ENCODE measurements around the gene DOK7. TPM values are rescaled to one million over a fixed set of nuclear protein-coding genes. Genes with fewer than 3 reads are reported as not detected.

The DOK7 gene
- total and polyA plus RNA-seq, 2 donors (not counting 3 experiments of a cell fraction or from before 2014, with no cell fraction given) = not detected

DNA sequence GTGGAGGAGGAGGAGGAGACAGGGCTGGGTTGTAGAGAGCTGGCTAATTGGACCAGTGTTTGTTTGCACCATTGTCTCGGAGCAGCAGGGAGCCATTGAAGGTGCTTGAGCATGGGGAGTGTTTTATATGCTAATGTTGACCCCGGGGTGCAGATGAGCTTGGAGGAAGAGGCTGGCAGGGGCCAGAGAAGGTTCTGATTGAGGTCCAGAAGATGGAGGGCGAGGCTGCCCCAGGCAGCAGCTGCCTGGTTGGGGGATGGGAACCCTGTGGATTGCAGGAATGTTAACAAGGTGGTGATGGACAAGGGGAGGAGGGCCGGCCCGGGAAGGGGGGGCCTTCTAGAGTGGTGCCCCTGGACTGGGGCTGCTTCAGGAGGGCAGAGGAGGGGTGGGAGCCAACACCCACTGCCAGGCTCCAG is 18.0 kb downstream of the DOK7 start:
- Histone ChIP-seq H3K27me3 (ENCODE audit: control insufficient read depth in 2 of 2, insufficient read depth in 2 of 2, low read length in 2 of 2) (peaks cover 2 to 14% of the 10 kb centered on the region in 2 experiments), H3K27ac (ENCODE audit: insufficient read depth, low read depth, low read length) (no peak overlapping the region), H3K4me1 (ENCODE audit: control insufficient read depth, extremely low read depth, insufficient read depth, low read length) (no peaks in the 10 kb centered on the region), H3K4me3 (replicated peaks in 1 of 3; ENCODE audit: insufficient read depth in 1 of 3, low read depth in 1 of 3, low read length in 3 of 3) (no peak overlapping the region), H3K9me3 (replicated peaks; ENCODE audit: control insufficient read depth, insufficient read depth, low read length) (no peaks in the 10 kb centered on the region), H3K4me2 (ENCODE audit: insufficient read depth, low read length) (no peak overlapping the region), H3K9me1 (replicated peaks; ENCODE audit: control insufficient read depth, extremely low read depth, insufficient read depth, low read length) (no peaks in the 10 kb centered on the region), H4K20me1 (replicated peaks; ENCODE audit: control insufficient read depth, extremely low read depth, insufficient read depth, low read length) (no peaks in the 10 kb centered on the region), H3K36me3 (ENCODE audit: control insufficient read depth in 2 of 2, extremely low read depth in 1 of 2, insufficient read depth in 2 of 2, low read length in 2 of 2) (no peaks in the 10 kb centered on the region), H2AFZ (ENCODE audit: low read depth, low read length) (no peak overlapping the region), H3K9ac (replicated peaks; ENCODE audit: extremely low read depth, insufficient read depth, low read length) (no peak overlapping the region), H3K79me2 (ENCODE audit: control insufficient read depth, insufficient read depth, low read length) (no peaks in the 10 kb centered on the region)
- ChIA-PET POLR2A (no interaction called here), CTCF (interaction anchor here (0.6 to 4.8 kb wide), 60 partner anchors 8 to 1440 kb away, joined by 3 to 69 read pairs (median 4); partner anchors contain the start of gene DOK7)
- DNase-seq (ENCODE audit: low read depth, low spot score) = no peak
- no peak for TF ChIP-seq JUN (IDR thresholded peaks at IDR 0.05; ENCODE audit: borderline replicate concordance, insufficient read depth, insufficient read length, low read depth)
- dilution Hi-C loops (cut with MboI; ENCODE audit: extremely low pct_ligation_motif_present, low sequenced_read_pairs) (no loop called here), intact Hi-C loops (cut with micrococcal nuclease) (loop anchor here (10.0 kb wide), 1 partner anchor 464 kb away; no protein-coding TSS in a partner anchor)
- BruUV-seq (replicated peaks) = no TSS peak
- FAIRE-seq = no peak

DNA sequence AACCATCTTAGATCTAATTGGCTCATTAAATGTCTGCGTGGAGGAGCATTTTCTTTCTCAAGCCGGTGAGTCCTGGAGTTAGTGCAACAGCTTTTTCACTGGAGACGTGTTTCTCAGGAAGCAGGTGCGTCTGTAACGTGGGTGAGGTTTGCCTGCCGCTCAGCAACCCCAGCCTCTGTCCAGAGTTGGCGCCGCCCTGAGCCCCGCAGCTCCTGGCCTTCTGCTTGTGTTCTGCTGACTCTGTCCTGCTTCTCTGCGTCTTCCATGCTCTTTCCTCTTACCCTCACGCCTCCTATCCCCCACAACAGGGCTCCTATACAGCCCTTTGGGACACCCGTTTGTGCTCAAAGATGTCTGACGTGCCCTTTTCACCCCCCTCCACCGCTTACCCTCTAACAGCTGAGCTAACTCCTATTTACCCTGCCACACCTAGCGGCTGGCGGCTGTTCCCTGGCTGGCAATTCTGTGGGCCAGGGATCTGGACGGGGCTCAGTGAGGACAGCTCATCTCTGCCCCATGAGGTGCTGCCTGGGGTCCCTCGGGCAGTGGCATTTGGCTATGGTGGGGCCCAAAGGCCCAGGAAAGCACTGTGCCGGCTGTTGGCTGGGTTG is 18.8 kb downstream of the DOK7 start:
- intact Hi-C loops (cut with micrococcal nuclease) = loop anchor here (10.0 kb wide), 1 partner anchor 463 kb away; no protein-coding TSS in a partner anchor
- Histone ChIP-seq H4K20me1 (replicated peaks; ENCODE audit: control insufficient read depth, extremely low read depth, insufficient read depth, low read length) (no peaks in the 10 kb centered on the region), H3K79me2 (ENCODE audit: control insufficient read depth, insufficient read depth, low read length) (no peaks in the 10 kb centered on the region), H2AFZ (ENCODE audit: low read depth, low read length) (no peak overlapping the region), H3K27ac (ENCODE audit: insufficient read depth, low read depth, low read length) (no peak overlapping the region), H3K9me1 (replicated peaks; ENCODE audit: control insufficient read depth, extremely low read depth, insufficient read depth, low read length) (no peaks in the 10 kb centered on the region), H3K4me1 (ENCODE audit: control insufficient read depth, extremely low read depth, insufficient read depth, low read length) (no peaks in the 10 kb centered on the region), H3K27me3 (ENCODE audit: control insufficient read depth in 2 of 2, insufficient read depth in 2 of 2, low read length in 2 of 2) (peaks cover 2 to 14% of the 10 kb centered on the region in 2 experiments), H3K4me3 (replicated peaks in 1 of 3; ENCODE audit: insufficient read depth in 1 of 3, low read depth in 1 of 3, low read length in 3 of 3) (no peak overlapping the region), H3K4me2 (ENCODE audit: insufficient read depth, low read length) (no peak overlapping the region), H3K9ac (replicated peaks; ENCODE audit: extremely low read depth, insufficient read depth, low read length) (no peak overlapping the region), H3K36me3 (ENCODE audit: control insufficient read depth in 2 of 2, extremely low read depth in 1 of 2, insufficient read depth in 2 of 2, low read length in 2 of 2) (no peaks in the 10 kb centered on the region), H3K9me3 (replicated peaks; ENCODE audit: control insufficient read depth, insufficient read depth, low read length) (no peaks in the 10 kb centered on the region)
- DNase-seq (ENCODE audit: low read depth, low spot score) = no peak
- FAIRE-seq = no peak
- dilution Hi-C loops (cut with MboI; ENCODE audit: extremely low pct_ligation_motif_present, low sequenced_read_pairs) = no loop called here
- POLR2A ChIA-PET = no interaction called here
- no TSS peak for BruUV-seq (replicated peaks)
- no peak for TF ChIP-seq GATA2 (IDR thresholded peaks at IDR 0.05; ENCODE audit: insufficient read depth, insufficient read length, low read depth, low read length)
- TF ChIP-seq, protein P1, sequence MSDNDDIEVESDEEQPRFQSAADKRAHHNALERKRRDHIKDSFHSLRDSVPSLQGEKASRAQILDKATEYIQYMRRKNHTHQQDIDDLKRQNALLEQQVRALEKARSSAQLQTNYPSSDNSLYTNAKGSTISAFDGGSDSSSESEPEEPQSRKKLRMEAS (IDR thresholded peaks at IDR 0.05; ENCODE audit: insufficient read depth, insufficient read length) = no peak
- no peak for TF ChIP-seq POLR2AphosphoS5 (IDR thresholded peaks at IDR 0.05; ENCODE audit: insufficient read depth, low read depth, low read length)
- TF ChIP-seq, protein P2, sequence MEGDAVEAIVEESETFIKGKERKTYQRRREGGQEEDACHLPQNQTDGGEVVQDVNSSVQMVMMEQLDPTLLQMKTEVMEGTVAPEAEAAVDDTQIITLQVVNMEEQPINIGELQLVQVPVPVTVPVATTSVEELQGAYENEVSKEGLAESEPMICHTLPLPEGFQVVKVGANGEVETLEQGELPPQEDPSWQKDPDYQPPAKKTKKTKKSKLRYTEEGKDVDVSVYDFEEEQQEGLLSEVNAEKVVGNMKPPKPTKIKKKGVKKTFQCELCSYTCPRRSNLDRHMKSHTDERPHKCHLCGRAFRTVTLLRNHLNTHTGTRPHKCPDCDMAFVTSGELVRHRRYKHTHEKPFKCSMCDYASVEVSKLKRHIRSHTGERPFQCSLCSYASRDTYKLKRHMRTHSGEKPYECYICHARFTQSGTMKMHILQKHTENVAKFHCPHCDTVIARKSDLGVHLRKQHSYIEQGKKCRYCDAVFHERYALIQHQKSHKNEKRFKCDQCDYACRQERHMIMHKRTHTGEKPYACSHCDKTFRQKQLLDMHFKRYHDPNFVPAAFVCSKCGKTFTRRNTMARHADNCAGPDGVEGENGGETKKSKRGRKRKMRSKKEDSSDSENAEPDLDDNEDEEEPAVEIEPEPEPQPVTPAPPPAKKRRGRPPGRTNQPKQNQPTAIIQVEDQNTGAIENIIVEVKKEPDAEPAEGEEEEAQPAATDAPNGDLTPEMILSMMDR (IDR thresholded peaks at IDR 0.05; ENCODE audit: extremely low read depth in 1 of 2, insufficient read depth in 1 of 2, low read depth in 1 of 2, low read length in 2 of 2) = no peak
- no peak for TF ChIP-seq FOS (IDR thresholded peaks at IDR 0.05; ENCODE audit: borderline replicate concordance, insufficient read depth, low read length)
- TF ChIP-seq EZH2 (IDR thresholded peaks at IDR 0.05; ENCODE audit: borderline replicate concordance, low read depth, low read length, severe bottlenecking) = no peak
- no peak for TF ChIP-seq JUN (IDR thresholded peaks at IDR 0.05; ENCODE audit: borderline replicate concordance, insufficient read depth, insufficient read length, low read depth)
- TF ChIP-seq MYC (IDR thresholded peaks at IDR 0.05; ENCODE audit: low read depth, low read length) = no peak
- no peak for TF ChIP-seq POLR2A (IDR thresholded peaks at IDR 0.05; ENCODE audit: low read depth, low read length)
- CTCF ChIA-PET = interaction anchor here (1.6 to 4.8 kb wide), 11 partner anchors 11 to 434 kb away, joined by 3 to 69 read pairs (median 16); no protein-coding TSS in a partner anchor

Data from endothelial cell of umbilical vein (primary cell).